ENCODE results near the gene MEPE.

DNA sequence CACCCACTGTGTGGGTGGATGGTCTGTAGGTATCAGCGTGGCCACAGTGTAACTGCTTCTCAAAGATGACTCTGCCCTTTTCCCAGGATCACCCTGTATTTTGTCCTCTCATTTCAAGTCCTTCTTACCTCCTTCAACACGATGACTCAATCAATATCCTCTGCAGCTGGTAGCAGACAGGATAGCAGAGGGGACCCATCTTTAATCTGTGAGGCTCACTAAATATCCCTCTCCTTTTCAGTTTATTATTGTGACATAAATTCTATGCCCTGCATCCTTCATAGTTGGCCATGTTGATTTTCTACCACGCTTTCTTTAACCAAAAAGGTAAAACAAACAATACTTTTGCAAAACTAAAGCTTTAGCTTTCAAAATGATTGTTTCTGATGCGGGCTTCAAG, 9.6 kb upstream of the MEPE start:
- no peak for TF ChIP-seq ZNF416 (CRISPR knock-in tag; IDR thresholded peaks at IDR 0.05)
- TF ChIP-seq, protein P1, sequence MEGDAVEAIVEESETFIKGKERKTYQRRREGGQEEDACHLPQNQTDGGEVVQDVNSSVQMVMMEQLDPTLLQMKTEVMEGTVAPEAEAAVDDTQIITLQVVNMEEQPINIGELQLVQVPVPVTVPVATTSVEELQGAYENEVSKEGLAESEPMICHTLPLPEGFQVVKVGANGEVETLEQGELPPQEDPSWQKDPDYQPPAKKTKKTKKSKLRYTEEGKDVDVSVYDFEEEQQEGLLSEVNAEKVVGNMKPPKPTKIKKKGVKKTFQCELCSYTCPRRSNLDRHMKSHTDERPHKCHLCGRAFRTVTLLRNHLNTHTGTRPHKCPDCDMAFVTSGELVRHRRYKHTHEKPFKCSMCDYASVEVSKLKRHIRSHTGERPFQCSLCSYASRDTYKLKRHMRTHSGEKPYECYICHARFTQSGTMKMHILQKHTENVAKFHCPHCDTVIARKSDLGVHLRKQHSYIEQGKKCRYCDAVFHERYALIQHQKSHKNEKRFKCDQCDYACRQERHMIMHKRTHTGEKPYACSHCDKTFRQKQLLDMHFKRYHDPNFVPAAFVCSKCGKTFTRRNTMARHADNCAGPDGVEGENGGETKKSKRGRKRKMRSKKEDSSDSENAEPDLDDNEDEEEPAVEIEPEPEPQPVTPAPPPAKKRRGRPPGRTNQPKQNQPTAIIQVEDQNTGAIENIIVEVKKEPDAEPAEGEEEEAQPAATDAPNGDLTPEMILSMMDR (IDR thresholded peaks at IDR 0.05) = no peak
- TF ChIP-seq TEAD4 (CRISPR knock-in tag; IDR thresholded peaks at IDR 0.05) = no peak
- TF ChIP-seq ETV6 (CRISPR knock-in tag; IDR thresholded peaks at IDR 0.05) = no peak

Measured in WTC11 (cell line).